DOHH2 (cell line): ENCODE data around the gene NFX1.

ENCODE experiments used
- H3F3A ChIP-seq: fragments of 200-600 bp; sonication (generic), shearing (Covaris generic); 2 replicates; pipeline ENCODE4 v1.6.0; 2016; ENCODE audit warnings: antibody characterized with exemption, mild to moderate bottlenecking; ENCODE audit not compliant: control insufficient read depth, insufficient read depth
- H3K27ac ChIP-seq: fragments of 200-600 bp; sonication (generic); 2 replicates; pipeline ENCODE4 v1.5.1; 2014; ENCODE audit warnings: low read depth, mild to moderate bottlenecking, low read length, moderate library complexity
- H3K27me3 ChIP-seq: fragments of 200-600 bp; sonication (generic); 2 replicates; pipeline ENCODE4 v1.6.1; 2014; ENCODE audit warnings: mild to moderate bottlenecking, low read length, mixed read lengths; ENCODE audit not compliant: control insufficient read depth
- H3K36me3 ChIP-seq: fragments of 200-600 bp; sonication (generic); 2 replicates; pipeline ENCODE4 v1.6.1; 2014; ENCODE audit warnings: mild to moderate bottlenecking, low read length, moderate library complexity, mixed read lengths; ENCODE audit not compliant: control insufficient read depth
- H3K4me1 ChIP-seq: fragments of 200-600 bp; sonication (generic); 2 replicates; pipeline ENCODE4 v1.6.1; 2014; ENCODE audit warnings: mild to moderate bottlenecking, low read length, mixed read lengths; ENCODE audit not compliant: control insufficient read depth
- H3K4me2 ChIP-seq: fragments of 200-600 bp; sonication (generic); 2 replicates; pipeline ENCODE4 v1.6.0; 2014; ENCODE audit warnings: mild to moderate bottlenecking, low read length, moderate library complexity
- H3K4me3 ChIP-seq: fragments of 200-600 bp; sonication (generic); 2 replicates; pipeline ENCODE4 v1.5.1; 2014; ENCODE audit warnings: mild to moderate bottlenecking, low read length, mixed read lengths
- H3K79me2 ChIP-seq: fragments of 200-600 bp; sonication (generic); 2 replicates; pipeline ENCODE4 v1.6.1; 2014; ENCODE audit warnings: mild to moderate bottlenecking, low read length, mixed read lengths; ENCODE audit not compliant: control insufficient read depth
- H3K9me2 ChIP-seq: fragments of 200-600 bp; sonication (generic); replicated peaks from 2 replicates; pipeline ENCODE4 v1.6.1; 2014; ENCODE audit warnings: mild to moderate bottlenecking, low read length, mixed read lengths; ENCODE audit not compliant: control insufficient read depth
- H3K9me3 ChIP-seq: fragments of 200-600 bp; sonication (generic); 2 replicates; pipeline ENCODE4 v1.6.1; 2014; ENCODE audit warnings: antibody characterized with exemption, low read length, mixed read lengths; ENCODE audit not compliant: control insufficient read depth, insufficient read depth
- H4K20me1 ChIP-seq: fragments of 200-600 bp; sonication (generic); 2 replicates; pipeline ENCODE4 v1.6.0; 2014; ENCODE audit warnings: low read depth, mild to moderate bottlenecking, antibody characterized with exemption, low read length, moderate library complexity; ENCODE audit not compliant: control insufficient read depth, insufficient read depth
- CTCF ChIP-seq: fragments of 200-600 bp; sonication (generic); IDR thresholded peaks from one replicate; pipeline ENCODE4 v1.5.1; 2014; ENCODE audit warnings: antibody characterized with exemption, mild to moderate bottlenecking, low read depth, low read length; ENCODE audit not compliant: poor library complexity, severe bottlenecking
- EZH2phosphoT487 ChIP-seq: fragments of 200-600 bp; sonication (generic); IDR thresholded peaks from 2 replicates; pipeline ENCODE4 v1.6.1; 2017; ENCODE audit warnings: borderline replicate concordance, mild to moderate bottlenecking, antibody characterized with exemption, low read length, moderate library complexity, mixed read lengths

The NFX1 gene

GRCh38 chr9:33277484-33277883 lies 12.8 kb upstream of the NFX1 start:
- Histone ChIP-seq H3K27ac (no peak overlapping the region), H3K36me3 (peaks cover 76% of the 10 kb centered on the region), H3F3A (no peaks in the 10 kb centered on the region), H3K27me3 (no peaks in the 10 kb centered on the region), H3K4me3 (no peak overlapping the region), H4K20me1 (no peaks in the 10 kb centered on the region), H3K79me2 (no peaks in the 10 kb centered on the region), H3K9me3 (no peaks in the 10 kb centered on the region), H3K4me2 (no peak overlapping the region), H3K9me2 (no peaks in the 10 kb centered on the region), H3K4me1 (no peaks in the 10 kb centered on the region)
- TF ChIP-seq EZH2phosphoT487: no peak
- no peak for TF ChIP-seq CTCF

- H3K27ac ChIP-seq: no peak overlapping the region
- no peak overlapping the region for H3K4me2 ChIP-seq
- H3K36me3 ChIP-seq: peaks cover 18% of the 10 kb centered on the region
- peaks cover 11% of the 10 kb centered on the region for H3F3A ChIP-seq
- no peak overlapping the region for H3K4me3 ChIP-seq
- peaks cover 18% of the 10 kb centered on the region for H3K4me1 ChIP-seq
- peaks cover 5% of the 10 kb centered on the region for H3K79me2 ChIP-seq
- H4K20me1 ChIP-seq: no peaks in the 10 kb centered on the region
- no peaks in the 10 kb centered on the region for H3K9me3 ChIP-seq
- no peaks in the 10 kb centered on the region for H3K9me2 ChIP-seq
- H3K27me3 ChIP-seq: no peaks in the 10 kb centered on the region
- no peak for TF ChIP-seq EZH2phosphoT487
- TF ChIP-seq CTCF: no peak
Measured at GRCh38 chr9:33285502-33285901, 4.8 kb upstream of the NFX1 start.

- no peaks in the 10 kb centered on the region for H3K9me3 ChIP-seq
- no peak overlapping the region for H3K4me3 ChIP-seq
- peaks cover 21% of the 10 kb centered on the region for H3K79me2 ChIP-seq
- no peaks in the 10 kb centered on the region for H3K27me3 ChIP-seq
- peaks cover 29% of the 10 kb centered on the region for H3K4me1 ChIP-seq
- H4K20me1 ChIP-seq: no peaks in the 10 kb centered on the region
- no peaks in the 10 kb centered on the region for H3K9me2 ChIP-seq
- H3K4me2 ChIP-seq: 0 out of 2 replicates have a peak overlapping the region, but pooled peaks have one; percentile 1
- TF ChIP-seq CTCF (peak; percentile 90), EZH2phosphoT487 (no peak)
- no peak overlapping the region for H3K27ac ChIP-seq
- peaks cover 22% of the 10 kb centered on the region for H3K36me3 ChIP-seq
- H3F3A ChIP-seq: peaks cover 11% of the 10 kb centered on the region
Measured at GRCh38 chr9:33287087-33287490, 3.2 kb upstream of the NFX1 start.
